HepG2 (cell line): ENCODE measurements around the gene WNT7B. TPM values are rescaled to one million over a fixed set of nuclear protein-coding genes. Genes with fewer than 3 reads are reported as not detected.

Source experiments
- AKAP8 ChIP-seq: sonication (generic); formaldehyde crosslinking; IDR thresholded peaks from 2 replicates; pipeline ENCODE4 v1.5.1; 2020; ENCODE audit warnings: mild to moderate bottlenecking, missing genetic modification reagents
- CBFB ChIP-seq: sonication (generic); formaldehyde crosslinking; IDR thresholded peaks from 2 replicates; pipeline ENCODE4 v1.4.0; 2020; ENCODE audit warnings: missing genetic modification reagents
- KDM3A ChIP-seq: IDR thresholded peaks from 2 replicates; pipeline ENCODE4 v1.6.1; 2018; ENCODE audit warnings: low read depth, missing compliant biosample characterization
- MBNL3 ChIP-seq: fragments of 250-450 bp; sonication (Bioruptor Pico); conservative IDR thresholded peaks from 2 replicates; pipeline ENCODE4 v1.8.0; 2022; ENCODE audit warnings: mild to moderate bottlenecking, inconsistent platforms
- MED1 ChIP-seq: sonication (generic); formaldehyde crosslinking; IDR thresholded peaks from 2 replicates; pipeline ENCODE4 v1.4.0; 2020; ENCODE audit warnings: missing genetic modification reagents
- PITX1 ChIP-seq: sonication (generic); formaldehyde crosslinking; IDR thresholded peaks from 2 replicates; pipeline ENCODE4 v1.5.1; 2020; ENCODE audit warnings: mild to moderate bottlenecking, missing genetic modification reagents
- SOX5 ChIP-seq: IDR thresholded peaks from 2 replicates; pipeline ENCODE4 v1.6.1; 2016; ENCODE audit warnings: borderline replicate concordance
- TCF7L2 ChIP-seq: IDR thresholded peaks from 2 replicates; pipeline ENCODE4 v1.6.1; 2011; ENCODE audit warnings: mild to moderate bottlenecking, low read depth, low read length, moderate library complexity
- ZNF12 ChIP-seq: sonication (generic); formaldehyde crosslinking; IDR thresholded peaks from 2 replicates; pipeline ENCODE4 v1.5.0; 2020; ENCODE audit warnings: missing genetic modification reagents
- ZNF18 ChIP-seq: sonication (generic); formaldehyde crosslinking; IDR thresholded peaks from 2 replicates; pipeline ENCODE4 v1.8.0; 2022; ENCODE audit warnings: mild to moderate bottlenecking, missing genetic modification reagents; ENCODE audit not compliant: insufficient replicate concordance
- ZNF687 ChIP-seq: sonication (generic); formaldehyde crosslinking; IDR thresholded peaks from 2 replicates; pipeline ENCODE4 v1.5.1; 2020; ENCODE audit warnings: mild to moderate bottlenecking, missing genetic modification reagents, moderate library complexity
- ZSCAN22 ChIP-seq: sonication (generic); formaldehyde crosslinking; IDR thresholded peaks from 2 replicates; pipeline ENCODE4 v1.4.0; 2020; ENCODE audit warnings: mild to moderate bottlenecking, missing genetic modification reagents
- ZSCAN29 ChIP-seq: sonication (generic); formaldehyde crosslinking; conservative IDR thresholded peaks from 2 replicates; pipeline ENCODE4 v1.4.0; 2020; ENCODE audit warnings: mild to moderate bottlenecking, missing genetic modification reagents
- polyA plus RNA-seq, 8 experiments: library from polyadenylated mRNA; depleted of rRNA in 3 of 8; stranded (reverse) in 7 of 8; unstranded in 1 of 8; fragments of >200 nt; fragmentation: Illumina TruSeq in 4 of 8; extraction: Trizol in 4 of 8; gene quantifications; 2 replicates each; pipeline versions ENCODE4 v1.2.1 to v1.2.3, GENCODE V29; 2011 to 2016; ENCODE audit warnings: low read depth in 4 of 8, missing spikeins in 1 of 8, mixed read lengths in 1 of 8; ENCODE audit not compliant: insufficient read depth in 1 of 8
- total RNA-seq, 5 experiments: library from RNA; depleted of rRNA; stranded (reverse); fragments of >200 nt; fragmentation: Illumina TruSeq; extraction: Trizol; gene quantifications; 2 replicates each; pipeline ENCODE4 v1.2.3, GENCODE V29; 2016; ENCODE audit warnings: low read depth in 1 of 5
- TF ChIP-seq, protein P1 (sequence below): sonication (generic); formaldehyde crosslinking; IDR thresholded peaks from 2 replicates; pipeline ENCODE4 v1.9.0; 2021; ENCODE audit warnings: mild to moderate bottlenecking, missing genetic modification reagents
- TF ChIP-seq, protein P2 (sequence below): sonication (generic); formaldehyde crosslinking; IDR thresholded peaks from 2 replicates; pipeline ENCODE4 v1.5.0; 2020; ENCODE audit warnings: mild to moderate bottlenecking, missing genetic modification reagents

WNT7B gene
- total and polyA plus RNA-seq, 2 of the 13 experiments (the other 11 are each of a cell fraction or from before 2014, with no cell fraction given): 0.09 TPM; not detected in 1

- peak; percentile 70 for TF ChIP-seq ZNF687 (CRISPR knock-in tag)
- no peak for TF ChIP-seq ZSCAN29 (CRISPR knock-in tag)
- TF ChIP-seq ZNF12 (CRISPR knock-in tag): no peak
- no peak for TF ChIP-seq ZSCAN22 (CRISPR knock-in tag)
- TF ChIP-seq PITX1: peak; percentile 32; the same call in 1 of the 2 replicates
- no peak for TF ChIP-seq CBFB (CRISPR knock-in tag)
- peak; percentile 67 for TF ChIP-seq MED1 (CRISPR knock-in tag)
- TF ChIP-seq, protein P1, sequence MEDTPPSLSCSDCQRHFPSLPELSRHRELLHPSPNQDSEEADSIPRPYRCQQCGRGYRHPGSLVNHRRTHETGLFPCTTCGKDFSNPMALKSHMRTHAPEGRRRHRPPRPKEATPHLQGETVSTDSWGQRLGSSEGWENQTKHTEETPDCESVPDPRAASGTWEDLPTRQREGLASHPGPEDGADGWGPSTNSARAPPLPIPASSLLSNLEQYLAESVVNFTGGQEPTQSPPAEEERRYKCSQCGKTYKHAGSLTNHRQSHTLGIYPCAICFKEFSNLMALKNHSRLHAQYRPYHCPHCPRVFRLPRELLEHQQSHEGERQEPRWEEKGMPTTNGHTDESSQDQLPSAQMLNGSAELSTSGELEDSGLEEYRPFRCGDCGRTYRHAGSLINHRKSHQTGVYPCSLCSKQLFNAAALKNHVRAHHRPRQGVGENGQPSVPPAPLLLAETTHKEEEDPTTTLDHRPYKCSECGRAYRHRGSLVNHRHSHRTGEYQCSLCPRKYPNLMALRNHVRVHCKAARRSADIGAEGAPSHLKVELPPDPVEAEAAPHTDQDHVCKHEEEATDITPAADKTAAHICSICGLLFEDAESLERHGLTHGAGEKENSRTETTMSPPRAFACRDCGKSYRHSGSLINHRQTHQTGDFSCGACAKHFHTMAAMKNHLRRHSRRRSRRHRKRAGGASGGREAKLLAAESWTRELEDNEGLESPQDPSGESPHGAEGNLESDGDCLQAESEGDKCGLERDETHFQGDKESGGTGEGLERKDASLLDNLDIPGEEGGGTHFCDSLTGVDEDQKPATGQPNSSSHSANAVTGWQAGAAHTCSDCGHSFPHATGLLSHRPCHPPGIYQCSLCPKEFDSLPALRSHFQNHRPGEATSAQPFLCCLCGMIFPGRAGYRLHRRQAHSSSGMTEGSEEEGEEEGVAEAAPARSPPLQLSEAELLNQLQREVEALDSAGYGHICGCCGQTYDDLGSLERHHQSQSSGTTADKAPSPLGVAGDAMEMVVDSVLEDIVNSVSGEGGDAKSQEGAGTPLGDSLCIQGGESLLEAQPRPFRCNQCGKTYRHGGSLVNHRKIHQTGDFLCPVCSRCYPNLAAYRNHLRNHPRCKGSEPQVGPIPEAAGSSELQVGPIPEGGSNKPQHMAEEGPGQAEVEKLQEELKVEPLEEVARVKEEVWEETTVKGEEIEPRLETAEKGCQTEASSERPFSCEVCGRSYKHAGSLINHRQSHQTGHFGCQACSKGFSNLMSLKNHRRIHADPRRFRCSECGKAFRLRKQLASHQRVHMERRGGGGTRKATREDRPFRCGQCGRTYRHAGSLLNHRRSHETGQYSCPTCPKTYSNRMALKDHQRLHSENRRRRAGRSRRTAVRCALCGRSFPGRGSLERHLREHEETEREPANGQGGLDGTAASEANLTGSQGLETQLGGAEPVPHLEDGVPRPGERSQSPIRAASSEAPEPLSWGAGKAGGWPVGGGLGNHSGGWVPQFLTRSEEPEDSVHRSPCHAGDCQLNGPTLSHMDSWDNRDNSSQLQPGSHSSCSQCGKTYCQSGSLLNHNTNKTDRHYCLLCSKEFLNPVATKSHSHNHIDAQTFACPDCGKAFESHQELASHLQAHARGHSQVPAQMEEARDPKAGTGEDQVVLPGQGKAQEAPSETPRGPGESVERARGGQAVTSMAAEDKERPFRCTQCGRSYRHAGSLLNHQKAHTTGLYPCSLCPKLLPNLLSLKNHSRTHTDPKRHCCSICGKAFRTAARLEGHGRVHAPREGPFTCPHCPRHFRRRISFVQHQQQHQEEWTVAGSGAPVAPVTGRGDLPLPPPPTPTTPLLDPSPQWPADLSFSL (CRISPR knock-in tag): no peak
- TF ChIP-seq, protein P2, sequence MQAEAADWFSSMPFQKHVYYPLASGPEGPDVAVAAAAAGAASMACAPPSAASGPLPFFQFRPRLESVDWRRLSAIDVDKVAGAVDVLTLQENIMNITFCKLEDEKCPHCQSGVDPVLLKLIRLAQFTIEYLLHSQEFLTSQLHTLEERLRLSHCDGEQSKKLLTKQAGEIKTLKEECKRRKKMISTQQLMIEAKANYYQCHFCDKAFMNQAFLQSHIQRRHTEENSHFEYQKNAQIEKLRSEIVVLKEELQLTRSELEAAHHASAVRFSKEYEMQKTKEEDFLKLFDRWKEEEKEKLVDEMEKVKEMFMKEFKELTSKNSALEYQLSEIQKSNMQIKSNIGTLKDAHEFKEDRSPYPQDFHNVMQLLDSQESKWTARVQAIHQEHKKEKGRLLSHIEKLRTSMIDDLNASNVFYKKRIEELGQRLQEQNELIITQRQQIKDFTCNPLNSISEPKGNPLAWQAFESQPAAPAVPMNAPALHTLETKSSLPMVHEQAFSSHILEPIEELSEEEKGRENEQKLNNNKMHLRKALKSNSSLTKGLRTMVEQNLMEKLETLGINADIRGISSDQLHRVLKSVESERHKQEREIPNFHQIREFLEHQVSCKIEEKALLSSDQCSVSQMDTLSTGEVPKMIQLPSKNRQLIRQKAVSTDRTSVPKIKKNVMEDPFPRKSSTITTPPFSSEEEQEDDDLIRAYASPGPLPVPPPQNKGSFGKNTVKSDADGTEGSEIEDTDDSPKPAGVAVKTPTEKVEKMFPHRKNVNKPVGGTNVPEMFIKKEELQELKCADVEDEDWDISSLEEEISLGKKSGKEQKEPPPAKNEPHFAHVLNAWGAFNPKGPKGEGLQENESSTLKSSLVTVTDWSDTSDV: no peak
- no peak for TF ChIP-seq MBNL3 (CRISPR knock-in tag)
- no peak for TF ChIP-seq TCF7L2
- no peak for TF ChIP-seq ZNF18
- TF ChIP-seq KDM3A (CRISPR knock-in tag): peak; percentile 49; the same call in 1 of the 2 replicates
- no peak for TF ChIP-seq AKAP8 (CRISPR knock-in tag)
- TF ChIP-seq SOX5: peak; percentile 35; the same call in 1 of the 2 replicates
Observed at GRCh38 chr22:46006379-46007002, 29.5 kb upstream of the WNT7B start (continued).
